ENCODE measurements around the gene UTP25.

UTP25 gene

DNA sequence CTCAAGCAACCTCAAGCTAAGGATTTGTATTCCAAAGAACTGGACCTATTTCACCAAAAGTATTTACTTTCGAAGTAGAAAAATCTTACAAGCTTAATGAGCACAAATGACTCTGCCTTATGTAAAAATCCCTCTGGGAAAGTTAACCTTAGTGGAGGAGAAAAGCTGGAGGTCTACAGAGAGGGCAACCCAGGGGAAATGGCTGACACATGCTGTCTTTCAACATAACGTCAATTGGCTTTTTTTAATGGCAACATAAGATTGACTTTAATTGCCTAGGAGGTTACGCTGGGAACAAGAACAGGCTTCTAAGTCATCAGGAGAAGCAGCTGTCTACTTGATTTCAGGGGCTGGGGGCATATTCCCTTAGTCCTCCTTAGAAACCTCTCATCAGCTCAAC lies 52.3 kb downstream of the UTP25 start:
- ChIA-PET CTCF (interaction anchor here (1.3 to 3.1 kb wide), 2 partner anchors 20 to 110 kb away, joined by 4 to 8 read pairs; no protein-coding TSS in a partner anchor), POLR2A (no interaction called here)
- TF ChIP-seq, protein P1, sequence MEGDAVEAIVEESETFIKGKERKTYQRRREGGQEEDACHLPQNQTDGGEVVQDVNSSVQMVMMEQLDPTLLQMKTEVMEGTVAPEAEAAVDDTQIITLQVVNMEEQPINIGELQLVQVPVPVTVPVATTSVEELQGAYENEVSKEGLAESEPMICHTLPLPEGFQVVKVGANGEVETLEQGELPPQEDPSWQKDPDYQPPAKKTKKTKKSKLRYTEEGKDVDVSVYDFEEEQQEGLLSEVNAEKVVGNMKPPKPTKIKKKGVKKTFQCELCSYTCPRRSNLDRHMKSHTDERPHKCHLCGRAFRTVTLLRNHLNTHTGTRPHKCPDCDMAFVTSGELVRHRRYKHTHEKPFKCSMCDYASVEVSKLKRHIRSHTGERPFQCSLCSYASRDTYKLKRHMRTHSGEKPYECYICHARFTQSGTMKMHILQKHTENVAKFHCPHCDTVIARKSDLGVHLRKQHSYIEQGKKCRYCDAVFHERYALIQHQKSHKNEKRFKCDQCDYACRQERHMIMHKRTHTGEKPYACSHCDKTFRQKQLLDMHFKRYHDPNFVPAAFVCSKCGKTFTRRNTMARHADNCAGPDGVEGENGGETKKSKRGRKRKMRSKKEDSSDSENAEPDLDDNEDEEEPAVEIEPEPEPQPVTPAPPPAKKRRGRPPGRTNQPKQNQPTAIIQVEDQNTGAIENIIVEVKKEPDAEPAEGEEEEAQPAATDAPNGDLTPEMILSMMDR (IDR thresholded peaks at IDR 0.05; ENCODE audit: control extremely low read depth, extremely low read depth, low read depth, missing control alignments) = no peak
- no peak for DNase-seq (ENCODE audit: extremely low spot score)

DNA sequence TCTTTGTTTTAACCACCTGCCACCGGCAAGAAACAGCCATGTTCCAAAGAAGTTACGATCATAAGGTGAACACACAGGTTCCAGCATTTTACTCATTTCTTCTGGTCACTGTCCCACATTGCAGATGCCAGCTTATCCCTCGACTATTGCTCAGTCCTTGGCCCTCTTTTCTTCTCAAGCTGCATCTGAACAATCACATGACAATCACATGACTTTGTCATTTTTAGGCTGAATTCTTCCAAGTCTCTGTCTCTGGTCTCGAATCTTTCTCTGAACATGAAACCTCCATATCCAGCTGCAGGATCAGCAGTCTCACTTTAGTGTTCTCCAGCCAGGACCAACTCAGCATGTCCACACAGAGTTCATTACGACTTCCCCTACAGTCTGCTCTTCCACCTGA lies 53.8 kb downstream of the UTP25 start:
- TF ChIP-seq, protein P1 (IDR thresholded peaks at IDR 0.05; ENCODE audit: control extremely low read depth, extremely low read depth, low read depth, missing control alignments) = no peak
- CTCF ChIA-PET = interaction anchor here (1.7 to 3.1 kb wide), 2 partner anchors 19 to 21 kb away, joined by 5 to 8 read pairs; no protein-coding TSS in a partner anchor
- POLR2A ChIA-PET = no interaction called here
- DNase-seq (ENCODE audit: extremely low spot score) = no peak

DNA sequence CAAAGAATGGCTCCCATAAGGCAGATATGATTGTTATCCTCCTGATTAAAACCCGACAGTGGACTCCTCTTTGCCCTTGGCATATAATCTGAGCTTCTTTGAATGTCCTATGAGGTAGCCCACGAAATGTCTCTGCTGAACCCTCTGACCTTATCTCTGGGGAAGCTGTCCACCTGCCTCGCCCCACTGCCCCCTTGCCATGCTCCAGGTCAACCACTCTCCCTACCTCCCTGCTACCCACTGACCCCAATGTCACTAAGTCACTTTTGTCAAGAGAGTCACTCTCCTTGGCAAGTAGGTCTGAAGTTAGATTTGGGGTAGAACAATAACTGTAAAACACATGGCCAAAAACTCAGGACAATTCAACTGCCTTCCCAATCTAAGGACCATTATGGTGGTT lies 54.5 kb downstream of the UTP25 start:
- TF ChIP-seq, protein P1 (IDR thresholded peaks at IDR 0.05; ENCODE audit: control extremely low read depth, extremely low read depth, low read depth, missing control alignments) = no peak
- POLR2A ChIA-PET = no interaction called here
- CTCF ChIA-PET = interaction anchor here (1.2 to 1.7 kb wide), 2 partner anchors 22 to 98 kb away, joined by 3 to 5 read pairs; no protein-coding TSS in a partner anchor
- DNase-seq (ENCODE audit: extremely low spot score) = no peak

DNA sequence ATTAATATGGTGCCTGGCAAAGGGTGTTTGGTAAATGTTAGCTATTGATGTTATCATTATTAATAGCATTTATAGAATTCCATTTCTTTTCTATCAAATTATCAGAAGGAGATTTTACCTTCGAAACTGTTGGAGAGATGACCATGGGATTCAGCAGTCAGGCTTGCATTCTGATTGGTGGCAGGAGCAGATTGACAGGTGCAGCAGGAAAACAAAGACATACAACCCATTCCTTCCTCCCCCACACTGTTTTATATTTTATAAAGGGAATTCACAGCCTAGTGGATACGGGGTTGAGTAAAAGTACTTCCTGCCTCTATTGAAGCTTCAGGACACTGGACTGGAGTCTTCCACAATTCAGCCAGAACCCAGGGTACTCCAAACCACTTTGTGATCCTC lies 55.2 kb downstream of the UTP25 start:
- TF ChIP-seq, protein P1 (IDR thresholded peaks at IDR 0.05; ENCODE audit: control extremely low read depth, extremely low read depth, low read depth, missing control alignments) = no peak
- ChIA-PET CTCF (interaction anchor here (1.2 to 1.7 kb wide), 3 partner anchors 22 to 97 kb away, joined by 3 to 5 read pairs (median 4); no protein-coding TSS in a partner anchor), POLR2A (no interaction called here)
- DNase-seq (ENCODE audit: extremely low spot score) = no peak

DNA sequence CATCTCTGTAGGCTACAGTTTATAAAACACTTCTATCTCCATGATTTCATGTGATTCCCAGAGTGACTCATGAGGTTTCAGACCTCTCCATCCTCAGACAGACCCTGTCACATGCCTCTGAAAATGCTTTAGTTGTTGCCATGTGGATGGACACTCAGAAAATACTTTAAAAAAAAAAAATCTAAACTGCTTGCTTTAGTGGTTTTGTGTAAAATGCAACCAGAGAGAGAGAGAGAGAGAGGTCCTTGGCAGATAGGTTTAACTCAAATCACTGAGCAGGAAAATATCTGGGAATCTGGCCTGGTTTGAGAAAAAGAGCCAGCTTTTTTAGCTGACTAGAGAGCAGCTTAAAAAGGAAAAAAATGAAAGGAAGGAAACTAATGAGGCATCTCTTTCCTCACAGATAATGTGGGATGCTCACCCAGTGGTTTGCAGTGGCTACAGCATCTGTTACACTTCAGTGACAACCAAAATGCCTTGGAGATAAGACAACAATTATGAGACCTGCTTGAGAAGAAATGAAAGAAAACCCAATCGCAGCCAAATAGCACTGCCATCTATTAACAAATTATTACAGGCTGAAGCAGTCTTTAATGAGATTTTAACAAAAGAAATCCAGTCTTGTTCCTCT lies 55.7 kb downstream of the UTP25 start:
- CTCF ChIA-PET = interaction anchor here (1.2 to 1.3 kb wide), 2 partner anchors 60 to 97 kb away, joined by 3 to 4 read pairs; no protein-coding TSS in a partner anchor
- DNase-seq (ENCODE audit: extremely low spot score) = no peak
- POLR2A ChIA-PET = no interaction called here
- TF ChIP-seq, protein P1 (IDR thresholded peaks at IDR 0.05; ENCODE audit: control extremely low read depth, extremely low read depth, low read depth, missing control alignments) = no peak

DNA sequence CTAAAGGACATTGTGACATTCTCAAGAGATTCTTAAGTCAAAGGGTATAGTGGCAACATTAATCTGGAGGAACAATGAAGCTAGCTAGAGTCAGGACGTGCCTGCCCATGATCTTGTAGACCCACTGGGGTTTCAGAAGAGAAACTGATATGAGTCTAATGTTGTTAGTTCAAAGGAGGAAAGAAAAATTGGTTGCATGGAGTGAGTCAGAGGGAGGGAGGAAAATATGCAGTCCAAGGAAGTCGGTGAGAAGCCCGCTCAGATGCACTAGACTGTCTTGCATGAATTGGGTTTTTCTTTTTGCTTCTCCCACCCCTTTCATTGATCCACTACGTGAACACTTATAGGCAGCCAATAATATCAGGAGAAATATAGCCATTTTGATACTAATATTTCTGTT lies 56.5 kb downstream of the UTP25 start:
- POLR2A ChIA-PET = no interaction called here
- CTCF ChIA-PET = no interaction called here
- no peak for DNase-seq (ENCODE audit: extremely low spot score)
- TF ChIP-seq, protein P1 (IDR thresholded peaks at IDR 0.05; ENCODE audit: control extremely low read depth, extremely low read depth, low read depth, missing control alignments) = no peak

Measured in GM10248 (cell line).